ENCODE measurements around the gene DTL. TPM values are rescaled to one million over a fixed set of nuclear protein-coding genes. Genes with fewer than 3 reads are reported as not detected.

Gene DTL
- polyA plus RNA-seq, 1 donor = 7.8 TPM

DNA sequence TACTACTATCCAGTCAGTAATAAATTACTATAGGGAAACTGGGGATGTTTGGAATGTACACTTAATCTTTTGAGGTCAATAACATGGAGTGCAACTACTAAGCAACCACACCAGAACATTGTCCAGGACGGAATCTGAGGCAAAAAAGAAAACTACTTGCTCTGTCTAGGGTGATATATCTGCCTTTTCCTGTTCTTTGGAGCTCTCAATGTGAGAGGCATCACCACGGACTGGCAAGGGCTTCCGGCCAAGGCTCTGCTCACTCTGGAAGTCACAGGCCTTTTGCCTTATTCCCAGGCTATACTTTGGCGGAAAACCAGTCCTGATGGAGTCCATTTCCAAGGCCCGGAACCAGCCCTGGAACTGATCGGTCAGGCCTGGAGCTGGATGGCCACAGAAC is 94.2 kb downstream of the DTL start:
- DNase-seq = no peak

DNA sequence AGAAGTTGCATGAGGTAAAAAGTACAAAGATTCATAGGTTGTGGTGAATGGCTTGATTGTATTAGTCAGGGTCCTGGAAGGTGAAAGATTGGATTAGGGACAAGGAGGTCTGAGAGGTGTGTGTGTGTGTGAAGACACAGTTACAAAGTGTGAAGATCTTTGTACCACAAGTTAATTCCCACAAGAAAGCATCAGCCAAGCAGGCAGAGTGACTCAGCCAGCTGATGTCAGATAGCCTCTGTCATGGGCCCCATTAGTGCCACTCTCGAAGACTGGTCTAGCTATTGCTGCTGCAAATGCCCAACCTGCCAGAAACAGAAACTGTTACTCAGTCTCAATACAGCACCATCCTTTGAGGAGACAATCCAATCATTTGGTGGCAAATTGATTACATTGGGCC is 96.5 kb downstream of the DTL start:
- no peak for DNase-seq

GRCh38 chr1:212133319-212133718 is 97.8 kb downstream of the DTL start:
- DNase-seq = no peak

- no peak for DNase-seq
These were observed 99.6 kb downstream of the DTL start for GRCh38 chr1:212135166-212135565.

- no peak for DNase-seq
These were observed 102.3 kb downstream of the DTL start for GRCh38 chr1:212137854-212138253.

- DNase-seq = no peak
These were observed 102.9 kb downstream of the DTL start for GRCh38 chr1:212138457-212138856.

DNA sequence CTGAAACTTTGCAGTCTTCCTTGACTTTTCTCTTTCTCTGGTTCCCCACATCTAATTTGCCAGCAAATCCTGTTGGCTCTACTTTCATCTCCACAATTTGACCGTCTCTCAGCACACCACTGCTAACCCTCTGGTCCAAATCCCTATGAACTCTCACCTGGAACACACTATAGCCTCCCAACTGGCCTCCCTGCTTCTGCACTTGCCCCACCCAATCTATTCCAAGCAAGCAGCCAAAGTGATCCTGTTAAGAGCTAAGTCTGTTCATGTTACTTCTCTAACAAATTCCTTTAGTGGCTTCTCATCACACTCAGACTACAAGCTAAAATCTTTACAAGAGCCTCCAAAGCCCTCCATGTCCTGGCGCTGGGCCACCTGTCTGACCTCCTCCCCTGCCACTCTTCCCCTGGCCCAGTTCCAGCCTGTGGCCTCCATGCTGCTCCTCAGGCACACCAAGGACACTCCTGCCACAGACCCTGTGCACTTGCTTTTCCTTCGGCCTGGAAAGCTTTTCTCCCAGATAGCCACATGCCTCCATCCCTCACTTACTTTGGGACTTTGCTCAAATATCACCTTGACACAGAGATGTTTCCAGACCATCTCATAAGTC is 104.1 kb downstream of the DTL start:
- DNase-seq = no peak

GRCh38 chr1:212141404-212141803 is 105.9 kb downstream of the DTL start:
- no peak for DNase-seq

DNA sequence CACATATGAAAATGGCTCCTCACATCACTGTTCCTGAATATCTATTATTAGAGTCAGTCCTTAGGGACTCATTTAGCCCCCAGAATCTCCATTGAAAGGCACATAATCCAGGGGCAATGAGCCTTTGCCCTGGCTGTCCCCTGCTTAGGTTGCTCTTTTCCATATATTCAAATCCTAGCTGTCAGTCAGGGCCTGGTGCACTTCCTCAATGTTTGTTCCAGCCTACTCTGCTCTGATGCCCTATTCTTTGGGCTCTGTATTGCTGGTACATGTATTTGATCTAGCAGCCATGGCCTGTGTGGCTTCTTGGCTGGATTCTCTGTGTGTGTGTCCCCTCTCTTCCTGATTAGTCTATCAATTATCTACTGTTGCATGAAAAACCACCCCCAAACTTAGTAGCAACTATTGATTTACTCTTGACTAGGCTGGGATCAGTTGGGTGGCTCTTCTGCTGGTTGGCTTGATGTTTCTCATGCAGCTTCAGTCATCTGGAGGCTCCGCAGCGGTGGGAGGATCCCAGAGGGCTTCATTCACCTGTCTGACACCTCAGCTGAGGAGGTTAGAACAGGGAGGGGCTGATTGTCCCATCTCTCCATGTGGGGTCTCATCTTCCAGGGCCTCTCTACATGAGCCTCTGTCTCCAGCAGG is 107.5 kb downstream of the DTL start:
- DNase-seq = no peak

- DNase-seq = no peak
These were observed 112.1 kb downstream of the DTL start for GRCh38 chr1:212147581-212148033.

- no peak for DNase-seq
These were observed 114.0 kb downstream of the DTL start for GRCh38 chr1:212149566-212149965.

DNA sequence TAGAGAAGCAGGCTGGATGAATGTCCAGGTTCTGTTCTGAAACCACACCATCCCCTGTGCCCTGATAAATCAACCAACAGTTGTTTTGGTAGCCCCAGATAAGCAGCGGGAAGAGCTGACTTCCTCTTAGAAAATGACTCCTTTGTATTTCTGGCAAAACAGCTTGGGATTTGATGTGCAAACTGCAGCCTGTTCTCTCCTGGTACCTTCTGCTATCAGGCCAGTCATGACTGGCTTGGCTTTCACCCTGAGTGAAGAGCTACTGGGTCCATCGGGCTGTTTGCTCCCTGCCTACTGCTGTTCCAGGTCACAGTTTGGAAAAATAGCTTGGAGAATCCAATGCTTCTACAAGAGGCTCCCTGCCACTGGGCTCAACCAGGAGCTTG is 116.8 kb downstream of the DTL start:
- no peak for DNase-seq

- DNase-seq = no peak
These were observed 117.3 kb downstream of the DTL start for GRCh38 chr1:212152869-212153268.

- DNase-seq = no peak
These were observed 118.1 kb downstream of the DTL start for GRCh38 chr1:212153635-212154034.

Other genes with a start within 250 kb of the DTL start
- gene LPGAT1, start 205.0 kb upstream of the DTL start, polyA plus RNA-seq (ENCODE audit: insufficient read length) = 14.7 TPM
- 11.5 TPM for gene INTS7, start 191 bp upstream of the DTL start, polyA plus RNA-seq (ENCODE audit: insufficient read length)
- 26.6 TPM for gene PPP2R5A, start 249.7 kb downstream of the DTL start, polyA plus RNA-seq (ENCODE audit: insufficient read length)

Data from hindlimb muscle (tissue), 1 donor.